Gastroesophageal sphincter (tissue), 4 donors: ENCODE measurements around the gene NUBP1. TPM values are rescaled to one million over a fixed set of nuclear protein-coding genes. Genes with fewer than 3 reads are reported as not detected.
"Not testable (repeated sequence)": the region's sequence is repeated elsewhere in the genome, so short reads cannot be mapped to it uniquely, and the experiment has no call there.

Source experiments
- ATAC-seq: fragments of 150-250 bp; one replicate; pipeline ENCODE4 v1.9.1; 2016; ENCODE audit warnings: mild to moderate bottlenecking, moderate library complexity
- H3K27ac ChIP-seq, 4 donors: fragments of 200-600 bp; sonication (generic) in 3 of 4; 1 replicate in 3 of 4; 2 replicates in 1 of 4; pipeline ENCODE4 v1.5.1; 2016 to 2019
- H3K27me3 ChIP-seq: fragments of 200-600 bp; sonication (generic); one replicate; pipeline ENCODE4 v1.5.1; 2019
- H3K36me3 ChIP-seq, 2 donors: fragments of 200-600 bp; sonication (generic); one replicate each; pipeline ENCODE4 v1.5.1; 2019; ENCODE audit warnings: control low read depth in 1 of 2
- H3K4me1 ChIP-seq, 3 donors: fragments of 200-600 bp; sonication (generic); 1 replicate in 2 of 3; 2 replicates in 1 of 3; pipeline ENCODE4 v1.5.1; 2016 to 2019; ENCODE audit warnings: control low read depth in 2 of 3
- H3K4me3 ChIP-seq, 2 donors: fragments of 200-600 bp; sonication (generic); one replicate each; pipeline ENCODE4 v1.5.1; 2019; ENCODE audit warnings: mild to moderate bottlenecking in 1 of 2, moderate library complexity in 1 of 2
- H3K9me3 ChIP-seq, 3 donors: fragments of 200-600 bp; sonication (generic); one replicate each; pipeline ENCODE4 v1.5.1; 2017 to 2019; ENCODE audit warnings: control low read depth in 2 of 3
- CTCF ChIP-seq, 4 experiments: fragments of 200-600 bp in 2 of 4; fragments of 450-650 bp in 2 of 4; sonication (generic) in 1 of 4; IDR thresholded peaks; one replicate each; pipeline ENCODE4 v1.5.1; 2017 to 2019; ENCODE audit warnings: antibody characterized with exemption in 4 of 4, mild to moderate bottlenecking in 2 of 4, moderate library complexity in 2 of 4
- EP300 ChIP-seq: sonication (generic); formaldehyde crosslinking; IDR thresholded peaks from one replicate; pipeline ENCODE4 v1.6.1; 2017; ENCODE audit warnings: antibody characterized with exemption, mild to moderate bottlenecking
- POLR2A ChIP-seq, 2 donors: fragments of 450-650 bp; IDR thresholded peaks; one replicate each; pipeline ENCODE4 v1.6.1; 2017; ENCODE audit warnings: antibody characterized with exemption in 2 of 2, mild to moderate bottlenecking in 2 of 2, moderate library complexity in 1 of 2
- POLR2AphosphoS5 ChIP-seq: sonication (generic); formaldehyde crosslinking; IDR thresholded peaks from one replicate; pipeline ENCODE4 v1.6.1; 2017; ENCODE audit warnings: antibody characterized with exemption
- WGBS, 2 donors: methylation state at CpG; one replicate each; pipeline ENCODE4 v1.1.5; 2018; ENCODE audit warnings: low coverage in 1 of 2; 5-methylcytosine and 5-hydroxymethylcytosine counted together
- total RNA-seq, 4 donors: library from RNA; depleted of rRNA; stranded (reverse); fragments of >200 nt; gene quantifications; one replicate each; pipeline ENCODE4 v1.1.0, GENCODE V29; 2016

Gene NUBP1
- total RNA-seq, 4 donors from 2014 or later, result 18.5 to 49.0 (median 34.8) TPM

DNA sequence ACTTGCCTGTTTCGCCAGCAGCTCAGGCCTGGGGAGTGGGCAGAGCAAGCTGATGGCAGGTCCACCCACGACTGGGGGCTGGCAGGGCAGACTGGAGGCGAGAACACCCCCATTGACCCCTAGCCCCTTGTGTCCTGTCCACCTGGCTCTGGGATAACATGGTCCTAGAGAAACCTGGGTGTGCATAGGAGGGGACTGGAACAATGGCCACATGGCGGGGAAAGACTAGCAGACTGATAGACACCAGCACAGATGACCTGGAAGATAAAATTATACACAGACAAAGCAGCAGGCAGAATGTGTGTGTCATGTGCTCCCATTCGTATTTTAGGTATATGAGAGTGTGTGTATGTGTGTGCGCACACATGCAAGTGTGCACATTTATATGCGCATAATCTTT is 23.5 kb downstream of the NUBP1 start:
- Histone ChIP-seq H3K27ac (no peak overlapping the region), H3K36me3 (peaks cover 0 to 83% of the 10 kb centered on the region in 2 donors), H3K4me1 (no peaks in the 10 kb centered on the region), H3K4me3 (no peak overlapping the region), H3K9me3 (no peaks in the 10 kb centered on the region), H3K27me3 (no peaks in the 10 kb centered on the region)
- 86 to 100% methylated on average over 2 to 3 of the region's 7 CpGs for WGBS, 2 donors
- no peak for ATAC-seq
- no peak for TF ChIP-seq CTCF (IDR thresholded peaks at IDR 0.05)
- no peak for TF ChIP-seq EP300
- TF ChIP-seq POLR2A (IDR thresholded peaks at IDR 0.05), result no peak
- TF ChIP-seq POLR2AphosphoS5, result no peak

GRCh38 chr16:10769381-10769780 is 25.7 kb downstream of the NUBP1 start:
- Histone ChIP-seq H3K27ac (no peak overlapping the region), H3K9me3 (no peaks in the 10 kb centered on the region), H3K4me3 (no peak overlapping the region), H3K27me3 (no peaks in the 10 kb centered on the region), H3K36me3 (peaks cover 0 to 61% of the 10 kb centered on the region in 2 donors), H3K4me1 (no peaks in the 10 kb centered on the region)
- WGBS, 2 donors, result 56 to 78% methylated on average over 5 of the region's 7 CpGs
- no peak for ATAC-seq
- no peak for TF ChIP-seq EP300
- no peak for TF ChIP-seq POLR2A (IDR thresholded peaks at IDR 0.05)
- TF ChIP-seq CTCF (IDR thresholded peaks at IDR 0.05), result no peak
- TF ChIP-seq POLR2AphosphoS5, result no peak

DNA sequence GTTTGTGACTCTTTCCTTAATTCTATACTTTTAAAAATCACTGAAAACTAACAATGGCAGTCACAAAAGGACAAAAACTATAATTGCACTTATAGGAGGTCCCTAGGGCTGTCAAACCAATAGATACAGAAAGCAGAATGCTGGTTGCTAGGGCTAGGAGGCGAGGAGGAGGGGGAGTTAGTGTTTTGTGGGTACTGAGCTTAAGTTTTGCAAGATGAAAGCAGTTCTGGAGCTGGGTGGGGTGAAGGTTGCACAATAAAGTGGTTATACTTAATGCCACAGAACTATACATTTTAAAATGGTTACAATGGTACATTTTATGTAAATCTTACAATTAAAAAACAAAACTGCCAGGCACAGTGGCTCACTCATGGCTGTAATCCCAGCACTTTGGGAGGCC is 27.3 kb downstream of the NUBP1 start:
- H3K9me3 ChIP-seq, result no peaks in the 10 kb centered on the region
- H3K36me3 ChIP-seq, result peaks cover 0 to 45% of the 10 kb centered on the region in 2 donors
- H3K4me1 ChIP-seq, result no peaks in the 10 kb centered on the region
- TF ChIP-seq POLR2AphosphoS5, result no peak
- TF ChIP-seq POLR2A (IDR thresholded peaks at IDR 0.05), result no peak
- TF ChIP-seq CTCF (IDR thresholded peaks at IDR 0.05), result no peak
- TF ChIP-seq EP300, result no peak
- no peak overlapping the region for H3K27ac ChIP-seq
- no peak overlapping the region for H3K4me3 ChIP-seq
- no peak for ATAC-seq
- no peaks in the 10 kb centered on the region for H3K27me3 ChIP-seq
- 77% methylated on average over 1 of the region's 1 CpG; no CpG with 5 or more reads in 1 of the 2 donors for WGBS, 2 donors

DNA sequence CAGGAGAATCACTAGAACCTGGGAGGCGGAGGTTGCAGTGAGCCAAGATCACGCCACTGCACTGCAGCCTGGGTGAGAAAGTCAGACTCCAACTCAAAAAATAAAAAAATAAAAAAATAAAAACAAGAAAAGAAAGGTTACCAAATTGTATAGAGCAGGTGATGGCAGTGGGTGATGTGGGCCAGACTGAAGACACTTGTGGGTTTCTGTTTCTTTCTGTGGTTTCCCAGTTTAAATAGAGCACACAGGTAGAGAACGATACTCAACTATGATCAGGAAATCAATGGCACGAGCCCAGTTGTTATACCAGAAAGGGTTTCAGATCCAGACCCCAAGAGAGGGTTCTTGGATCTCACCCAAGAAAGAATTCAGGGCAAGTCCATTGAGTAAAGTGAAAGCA is 32.6 kb downstream of the NUBP1 start:
- Histone ChIP-seq H3K9me3 (no peaks in the 10 kb centered on the region), H3K27ac (no peak overlapping the region), H3K4me1 (no peaks in the 10 kb centered on the region), H3K4me3 (no peak overlapping the region), H3K36me3 (no peaks in the 10 kb centered on the region), H3K27me3 (no peaks in the 10 kb centered on the region)
- TF ChIP-seq POLR2AphosphoS5, result no peak
- TF ChIP-seq CTCF (IDR thresholded peaks at IDR 0.05), result no peak
- TF ChIP-seq EP300, result no peak
- TF ChIP-seq POLR2A (IDR thresholded peaks at IDR 0.05), result no peak
- 86 to 90% methylated on average over 2 to 4 of the region's 4 CpGs for WGBS, 2 donors
- ATAC-seq, result no peak

- H3K4me1 ChIP-seq, H3K4me3 ChIP-seq, H3K36me3 ChIP-seq, H3K27ac ChIP-seq, H3K9me3 ChIP-seq, ATAC-seq, H3K27me3 ChIP-seq: not testable (repeated sequence)
- 40% methylated on average over 3 of the region's 6 CpGs; no CpG with 5 or more reads in 1 of the 2 donors for WGBS, 2 donors
These were observed 33.3 kb downstream of the NUBP1 start for GRCh38 chr16:10776923-10777322.

DNA sequence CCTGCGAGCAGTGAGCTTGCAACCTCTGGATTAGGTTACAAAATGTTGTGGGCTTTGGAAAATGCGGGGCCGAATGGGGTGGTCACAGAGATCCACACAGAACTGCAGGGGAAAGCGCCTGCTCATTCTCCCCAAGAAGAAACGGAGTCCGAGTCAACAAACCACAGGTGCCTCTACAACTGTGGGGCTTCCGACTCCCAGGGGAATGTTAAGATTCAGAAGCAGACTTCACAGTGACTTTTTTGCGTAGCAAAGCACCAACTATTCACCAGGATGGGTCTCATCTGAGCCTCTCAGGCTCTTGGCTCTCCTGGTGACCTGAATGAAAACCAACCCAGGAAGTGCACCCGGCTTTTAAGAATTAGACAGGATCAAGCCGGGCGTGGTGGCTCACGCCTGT is 33.7 kb downstream of the NUBP1 start:
- TF ChIP-seq POLR2A (IDR thresholded peaks at IDR 0.05) (no peak), POLR2AphosphoS5 (no peak), EP300 (no peak), CTCF (IDR thresholded peaks at IDR 0.05) (no peak)
- Histone ChIP-seq H3K27ac (no peak overlapping the region), H3K4me3 (no peak overlapping the region), H3K4me1 (no peaks in the 10 kb centered on the region), H3K27me3 (no peaks in the 10 kb centered on the region), H3K36me3 (no peaks in the 10 kb centered on the region), H3K9me3 (no peaks in the 10 kb centered on the region)
- 89 to 100% methylated on average over 6 to 7 of the region's 12 CpGs for WGBS, 2 donors
- ATAC-seq, result no peak

DNA sequence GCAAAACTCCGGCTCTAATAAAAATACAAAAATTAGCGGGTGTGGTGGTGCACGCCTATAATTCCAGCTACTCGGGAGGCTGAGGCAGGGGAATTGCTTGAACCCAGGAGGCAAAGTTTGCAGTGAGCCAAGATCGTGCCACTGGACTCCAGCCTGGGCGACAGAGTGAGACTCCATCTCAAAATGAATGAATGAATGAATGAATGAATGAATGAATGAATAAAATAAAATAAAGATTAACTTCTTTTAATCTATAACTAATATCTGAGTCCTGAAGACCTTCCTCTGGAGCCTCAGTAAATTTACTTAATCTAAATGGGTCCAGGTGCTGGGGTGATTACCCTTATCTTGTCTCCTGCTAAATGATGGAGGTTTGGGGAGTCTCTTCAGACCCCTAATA is 36.3 kb downstream of the NUBP1 start:
- not testable (repeated sequence) for H3K4me1 ChIP-seq, H3K9me3 ChIP-seq, H3K36me3 ChIP-seq, H3K27ac ChIP-seq, ATAC-seq, H3K4me3 ChIP-seq, H3K27me3 ChIP-seq
- WGBS, 2 donors, result 94 to 96% methylated on average over 6 of the region's 6 CpGs
